IPS-18a (cell line): Measurements from ENCODE around the gene MAGEB1.

Source experiments
- H3K27ac ChIP-seq: one replicate; pipeline ENCODE4 v1.5.1; 2013; ENCODE audit warnings: low read length
- H3K27me3 ChIP-seq: one replicate; pipeline ENCODE4 v1.6.1; 2013; ENCODE audit warnings: mild to moderate bottlenecking, low read length; ENCODE audit not compliant: control insufficient read depth, insufficient read depth
- H3K36me3 ChIP-seq: one replicate; pipeline ENCODE4 v1.6.1; 2013; ENCODE audit warnings: low read depth, low read length; ENCODE audit not compliant: control insufficient read depth
- H3K4me1 ChIP-seq: one replicate; pipeline ENCODE4 v1.6.1; 2013; ENCODE audit warnings: low read depth, low read length; ENCODE audit not compliant: control insufficient read depth
- H3K4me3 ChIP-seq: one replicate; pipeline ENCODE4 v1.5.1; 2013; ENCODE audit warnings: low read length
- H3K9ac ChIP-seq: one replicate; pipeline ENCODE4 v1.6.1; 2013; ENCODE audit warnings: mild to moderate bottlenecking, low read length, moderate library complexity
- H3K9me3 ChIP-seq: one replicate; pipeline ENCODE4 v1.6.1; 2013; ENCODE audit warnings: low read depth, low read length; ENCODE audit not compliant: control insufficient read depth

MAGEB1 gene

DNA sequence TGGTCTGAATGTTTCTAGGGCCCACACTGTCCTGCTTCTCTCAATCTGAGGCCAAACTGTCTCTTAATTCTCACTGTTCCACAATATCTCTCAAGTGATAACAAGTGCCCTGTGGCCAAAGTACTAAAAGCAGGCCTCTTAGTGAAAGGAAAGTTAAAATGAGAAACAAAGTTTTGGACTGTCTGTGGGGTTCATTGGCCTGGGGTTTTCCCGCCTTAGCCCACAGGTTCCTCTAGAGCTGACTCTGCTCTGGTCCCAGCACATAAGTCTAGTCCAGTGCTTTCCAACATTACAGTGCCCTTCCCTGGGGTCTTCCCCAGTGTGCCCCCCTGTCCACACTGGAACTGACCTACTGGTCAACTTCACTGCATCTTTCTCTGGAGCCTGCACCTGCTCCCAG, 6.3 kb downstream of the MAGEB1 start:
- no peaks in the 10 kb centered on the region for H3K4me1 ChIP-seq
- H3K9me3 ChIP-seq = peaks cover 27% of the 10 kb centered on the region
- H3K27ac ChIP-seq = no peak overlapping the region
- H3K36me3 ChIP-seq = no peaks in the 10 kb centered on the region
- no peak overlapping the region for H3K4me3 ChIP-seq
- no peak overlapping the region for H3K9ac ChIP-seq
- H3K27me3 ChIP-seq = no peaks in the 10 kb centered on the region

DNA sequence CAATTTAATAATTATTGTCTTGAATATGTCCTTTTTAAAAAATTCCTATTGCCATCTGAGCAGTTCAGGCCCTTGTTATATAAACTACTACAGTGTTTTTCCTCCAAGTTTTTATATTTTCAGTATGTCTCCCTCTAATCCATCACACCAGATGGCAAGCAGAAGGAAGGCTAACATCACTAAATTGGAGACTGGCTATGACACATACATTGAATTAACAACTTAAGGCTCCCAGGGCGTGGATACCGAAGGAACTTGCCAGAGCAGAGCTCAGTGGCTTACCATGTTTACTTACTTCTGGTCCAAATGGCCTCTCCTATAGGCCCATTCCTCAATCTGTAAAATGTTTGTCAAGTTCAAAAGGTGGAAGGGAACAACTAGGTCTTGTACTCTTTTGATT, 13.0 kb downstream of the MAGEB1 start:
- no peaks in the 10 kb centered on the region for H3K36me3 ChIP-seq
- no peaks in the 10 kb centered on the region for H3K4me1 ChIP-seq
- H3K27ac ChIP-seq = no peak overlapping the region
- H3K27me3 ChIP-seq = no peaks in the 10 kb centered on the region
- H3K9ac ChIP-seq = no peak overlapping the region
- H3K9me3 ChIP-seq = peaks cover 26% of the 10 kb centered on the region
- no peak overlapping the region for H3K4me3 ChIP-seq

DNA sequence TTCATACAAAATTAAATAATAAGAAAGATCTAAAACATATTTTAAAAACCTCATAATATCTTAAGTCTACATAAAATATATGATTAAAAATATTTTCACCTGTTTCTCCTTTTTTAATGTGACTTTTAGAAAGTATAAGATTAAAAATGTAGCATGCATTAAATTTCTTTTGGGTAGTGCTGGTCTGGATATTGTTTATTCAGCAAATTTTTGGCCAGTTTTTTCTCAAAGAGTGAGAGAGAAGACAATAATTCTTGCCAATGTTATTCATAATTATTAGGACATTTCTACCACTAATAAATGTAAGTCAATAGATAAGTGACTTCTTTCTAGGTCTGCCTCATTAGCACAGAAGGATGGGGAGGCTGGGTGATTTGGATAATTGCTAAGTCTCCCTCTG, 14.1 kb downstream of the MAGEB1 start:
- H3K4me1 ChIP-seq = no peaks in the 10 kb centered on the region
- H3K36me3 ChIP-seq = no peaks in the 10 kb centered on the region
- H3K27me3 ChIP-seq = no peaks in the 10 kb centered on the region
- no peak overlapping the region for H3K27ac ChIP-seq
- no peak overlapping the region for H3K9ac ChIP-seq
- no peak overlapping the region for H3K4me3 ChIP-seq
- H3K9me3 ChIP-seq = peaks cover 23% of the 10 kb centered on the region

- no peak overlapping the region for H3K9ac ChIP-seq
- peaks cover 12% of the 10 kb centered on the region for H3K9me3 ChIP-seq
- no peak overlapping the region for H3K4me3 ChIP-seq
- no peak overlapping the region for H3K27ac ChIP-seq
- no peaks in the 10 kb centered on the region for H3K4me1 ChIP-seq
- no peaks in the 10 kb centered on the region for H3K36me3 ChIP-seq
- no peaks in the 10 kb centered on the region for H3K27me3 ChIP-seq
These were observed 15.8 kb downstream of the MAGEB1 start for GRCh38 chrX:30262763-30263162.

GRCh38 chrX:30270639-30271038, 23.7 kb downstream of the MAGEB1 start:
- H3K9ac ChIP-seq = no peak overlapping the region
- H3K36me3 ChIP-seq = no peaks in the 10 kb centered on the region
- H3K27me3 ChIP-seq = no peaks in the 10 kb centered on the region
- no peaks in the 10 kb centered on the region for H3K4me1 ChIP-seq
- H3K9me3 ChIP-seq = peaks cover 37% of the 10 kb centered on the region
- H3K27ac ChIP-seq = no peak overlapping the region
- no peak overlapping the region for H3K4me3 ChIP-seq

- H3K4me1 ChIP-seq = no peaks in the 10 kb centered on the region
- H3K27ac ChIP-seq = no peak overlapping the region
- no peak overlapping the region for H3K4me3 ChIP-seq
- no peak overlapping the region for H3K9ac ChIP-seq
- no peaks in the 10 kb centered on the region for H3K27me3 ChIP-seq
- H3K9me3 ChIP-seq = peaks cover 27% of the 10 kb centered on the region
- H3K36me3 ChIP-seq = no peaks in the 10 kb centered on the region
These were observed 28.6 kb downstream of the MAGEB1 start for GRCh38 chrX:30275498-30275897.

- no peaks in the 10 kb centered on the region for H3K27me3 ChIP-seq
- no peak overlapping the region for H3K9ac ChIP-seq
- peaks cover 28% of the 10 kb centered on the region for H3K9me3 ChIP-seq
- no peak overlapping the region for H3K27ac ChIP-seq
- no peaks in the 10 kb centered on the region for H3K36me3 ChIP-seq
- no peak overlapping the region for H3K4me3 ChIP-seq
- H3K4me1 ChIP-seq = no peaks in the 10 kb centered on the region
These were observed 31.4 kb downstream of the MAGEB1 start for GRCh38 chrX:30278365-30278764.

- Histone ChIP-seq H3K27ac (no peak overlapping the region), H3K36me3 (no peaks in the 10 kb centered on the region), H3K9ac (no peak overlapping the region), H3K4me3 (no peak overlapping the region), H3K4me1 (no peaks in the 10 kb centered on the region), H3K27me3 (no peaks in the 10 kb centered on the region), H3K9me3 (peaks cover 19% of the 10 kb centered on the region)
These were observed 33.5 kb downstream of the MAGEB1 start for GRCh38 chrX:30280428-30280827.

DNA sequence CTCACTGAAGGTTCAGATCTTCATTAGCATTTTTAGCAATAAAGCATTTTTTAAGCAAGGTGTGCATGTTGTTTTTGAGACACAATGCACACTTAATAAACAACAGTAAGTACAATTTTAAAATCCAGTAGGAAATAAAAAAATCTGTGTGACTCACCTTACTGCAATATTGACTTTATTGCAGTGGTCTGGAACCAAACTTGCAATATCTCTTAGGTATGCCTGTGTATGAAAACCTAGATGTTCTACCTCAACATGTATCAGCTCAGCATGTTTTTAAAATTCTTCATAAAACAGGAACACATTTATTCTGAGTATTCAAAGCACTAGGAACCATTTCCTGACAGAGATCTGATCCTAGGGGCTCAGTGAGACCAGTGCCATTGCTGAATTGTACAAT, 35.6 kb downstream of the MAGEB1 start:
- H3K9ac ChIP-seq = no peak overlapping the region
- H3K27ac ChIP-seq = no peak overlapping the region
- H3K9me3 ChIP-seq = peaks cover 17% of the 10 kb centered on the region
- no peaks in the 10 kb centered on the region for H3K4me1 ChIP-seq
- no peaks in the 10 kb centered on the region for H3K27me3 ChIP-seq
- H3K4me3 ChIP-seq = no peak overlapping the region
- no peaks in the 10 kb centered on the region for H3K36me3 ChIP-seq

- no peak overlapping the region for H3K27ac ChIP-seq
- H3K4me1 ChIP-seq = no peaks in the 10 kb centered on the region
- H3K4me3 ChIP-seq = no peak overlapping the region
- peaks cover 13% of the 10 kb centered on the region for H3K9me3 ChIP-seq
- H3K9ac ChIP-seq = no peak overlapping the region
- H3K27me3 ChIP-seq = no peaks in the 10 kb centered on the region
- no peaks in the 10 kb centered on the region for H3K36me3 ChIP-seq
These were observed 36.7 kb downstream of the MAGEB1 start for GRCh38 chrX:30283456-30284200.

DNA sequence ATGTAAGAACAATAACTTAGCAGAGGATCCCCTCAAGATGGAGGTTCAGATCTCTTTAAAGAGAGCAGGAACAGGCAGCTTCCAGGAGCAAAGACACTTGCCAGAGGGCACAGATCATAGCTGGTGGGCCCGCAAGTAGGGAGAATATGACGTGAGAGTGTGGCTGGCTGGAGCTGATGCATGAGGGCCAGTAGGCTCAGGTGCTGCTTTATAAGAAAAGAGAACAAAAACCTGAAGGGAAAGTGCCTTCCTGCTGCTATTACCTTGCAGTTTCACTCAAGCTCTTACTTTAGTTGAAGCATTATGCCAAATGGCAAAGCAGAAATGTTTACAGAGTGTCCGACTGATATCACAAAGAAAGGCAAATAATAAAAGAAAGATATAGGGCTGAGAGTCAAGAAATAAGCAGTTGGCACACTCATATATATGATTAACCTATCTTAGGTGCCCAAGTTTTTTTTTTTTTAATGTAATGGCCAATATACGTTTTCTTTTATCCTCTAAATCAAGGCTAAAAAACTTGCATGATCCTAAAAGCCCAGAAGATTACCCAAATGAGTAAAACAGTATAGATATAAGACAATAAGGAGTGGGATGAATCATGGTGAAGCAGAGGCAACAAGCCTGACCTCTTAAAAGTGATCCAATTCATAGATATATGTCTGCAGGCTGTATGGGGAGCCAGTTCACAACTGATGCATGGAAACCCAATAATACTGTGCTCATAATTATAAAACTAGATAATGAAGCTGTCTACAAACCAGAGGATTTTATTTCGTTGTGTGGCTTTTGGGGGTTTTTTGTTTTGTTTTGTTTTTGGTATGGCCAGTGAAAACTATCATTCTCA, 49.7 kb downstream of the MAGEB1 start:
- Histone ChIP-seq H3K4me3 (no peak overlapping the region), H3K27ac (no peak overlapping the region), H3K9me3 (peaks cover 16% of the 10 kb centered on the region), H3K36me3 (no peaks in the 10 kb centered on the region), H3K9ac (no peak overlapping the region), H3K27me3 (no peaks in the 10 kb centered on the region), H3K4me1 (peaks cover 4% of the 10 kb centered on the region)

GRCh38 chrX:30301208-30301607, 54.3 kb downstream of the MAGEB1 start:
- Histone ChIP-seq H3K9ac (no peak overlapping the region), H3K36me3 (no peaks in the 10 kb centered on the region), H3K27me3 (no peaks in the 10 kb centered on the region), H3K9me3 (peaks cover 29% of the 10 kb centered on the region), H3K4me3 (no peak overlapping the region), H3K27ac (no peak overlapping the region), H3K4me1 (peaks cover 12% of the 10 kb centered on the region)
